Measurements from ENCODE around the gene KIF23. TPM values are rescaled to one million over a fixed set of nuclear protein-coding genes. Genes with fewer than 3 reads are reported as not detected.

KIF23 gene
- total and polyA plus RNA-seq, 4 experiments from 2014 or later, result 0.20 TPM; not detected in 3

DNA sequence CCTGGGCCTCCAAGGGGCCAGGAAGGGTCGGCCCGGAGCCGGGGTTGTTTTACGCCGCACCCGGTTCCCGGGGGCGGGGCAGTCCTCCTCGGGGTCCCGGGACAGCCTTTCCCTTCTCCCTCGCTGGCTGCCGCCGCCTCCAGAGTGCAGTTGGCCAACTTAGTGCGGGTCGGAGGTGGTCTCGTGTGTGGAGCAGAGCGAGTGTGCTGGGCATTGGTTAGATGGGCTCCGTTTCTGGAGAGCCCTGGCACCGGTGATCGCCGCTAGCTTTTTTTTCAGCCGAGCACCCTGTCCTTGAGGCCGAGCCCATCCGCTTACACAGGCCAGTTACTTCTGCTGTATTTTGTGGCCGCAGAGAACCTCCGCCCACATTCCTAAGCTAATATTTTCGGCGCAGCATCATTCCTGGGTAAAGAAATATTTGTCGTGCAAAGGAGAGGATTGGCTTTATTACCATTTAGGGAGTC lies 585 bp downstream of the KIF23 start:
- POLR2A ChIA-PET (ENCODE audit: partially characterized antibody), result interaction anchor here (0.5 to 10.4 kb wide), 5 partner anchors 38 to 54 kb away, joined by 3 to 89 read pairs (median 6); partner anchors contain the start of gene RPLP1
- peak overlapping the region; percentile 62 to 81 (median 75) for H3K4me3 Mint-ChIP-seq
- peaks cover 6 to 15% (median 12%) of the 10 kb centered on the region in 4 donors for H3K4me1 Mint-ChIP-seq
- peak overlapping the region in 1 of 2 donors; percentile 58 for H3K4me3 ChIP-seq (ENCODE audit: low read length in 2 of 2)
- H3K9me3 ChIP-seq (ENCODE audit: control insufficient read depth in 1 of 2, low read length in 2 of 2), result no peaks in the 10 kb centered on the region
- CTCF ChIA-PET (ENCODE audit: partially characterized antibody), result interaction anchor here (0.8 to 2.5 kb wide), 5 partner anchors 20 to 54 kb away, joined by 3 to 6 read pairs (median 5); partner anchors contain the start of gene RPLP1
- DNase-seq, result peak in 3 of 5 donors; percentile 8 to 18 (median 9)
- intact Hi-C loops (cut with micrococcal nuclease), result loop anchor here (5.0 to 10.0 kb wide), 4 partner anchors 38 to 1137 kb away; partner anchors contain the start of genes ANP32A, FEM1B and RPLP1
- no peaks in the 10 kb centered on the region for H3K36me3 ChIP-seq (ENCODE audit: insufficient read depth, low read length)
- H3K27me3 ChIP-seq (ENCODE audit: insufficient read depth, low read length), result no peaks in the 10 kb centered on the region
- no peak overlapping the region for H3K27ac Mint-ChIP-seq
- H3K27ac ChIP-seq (ENCODE audit: low read depth, low read length), result peak overlapping the region; percentile 37
- peaks cover 5 to 11% of the 10 kb centered on the region in 2 donors for H3K27me3 Mint-ChIP-seq
- H3K9me3 Mint-ChIP-seq, result no peaks in the 10 kb centered on the region
- H3K36me3 Mint-ChIP-seq, result no peaks in the 10 kb centered on the region
- peaks cover 8% of the 10 kb centered on the region for H3K4me1 ChIP-seq (ENCODE audit: insufficient read depth, low read length)

- Histone ChIP-seq H3K9me3 (ENCODE audit: control insufficient read depth in 1 of 2, low read length in 2 of 2) (no peaks in the 10 kb centered on the region), H3K4me1 (ENCODE audit: insufficient read depth, low read length) (peaks cover 8% of the 10 kb centered on the region), H3K27ac (ENCODE audit: low read depth, low read length) (no peak overlapping the region), H3K4me3 (ENCODE audit: low read length in 2 of 2) (no peak overlapping the region), H3K36me3 (ENCODE audit: insufficient read depth, low read length) (no peaks in the 10 kb centered on the region), H3K27me3 (ENCODE audit: insufficient read depth, low read length) (no peaks in the 10 kb centered on the region)
- intact Hi-C loops (cut with micrococcal nuclease), result loop anchor here (10.0 kb wide), 1 partner anchor 591 kb away; the partner anchor contains the start of gene ANP32A
- peaks cover 6 to 15% (median 12%) of the 10 kb centered on the region in 4 donors for H3K4me1 Mint-ChIP-seq
- peak overlapping the region in 7 of 8 donors; percentile 37 to 75 (median 63) for H3K4me3 Mint-ChIP-seq
- peak overlapping the region in 2 of 7 donors; percentile 5 to 39 for H3K27ac Mint-ChIP-seq
- no peak for DNase-seq
- POLR2A ChIA-PET (ENCODE audit: partially characterized antibody), result interaction anchor here (2.0 to 10.4 kb wide), 2 partner anchors 37 to 54 kb away, joined by 13 to 89 read pairs; partner anchors contain the start of gene RPLP1
- CTCF ChIA-PET (ENCODE audit: partially characterized antibody), result interaction anchor here (2.1 to 2.5 kb wide), 2 partner anchors 38 to 47 kb away, joined by 6 read pairs; partner anchors contain the start of gene RPLP1
- no peaks in the 10 kb centered on the region for H3K36me3 Mint-ChIP-seq
- H3K9me3 Mint-ChIP-seq, result no peaks in the 10 kb centered on the region
- H3K27me3 Mint-ChIP-seq, result peaks cover 5 to 11% of the 10 kb centered on the region in 2 donors
Measured at GRCh38 chr15:69415381-69415780, 1.2 kb downstream of the KIF23 start.

- H3K9me3 ChIP-seq (ENCODE audit: control insufficient read depth in 1 of 2, low read length in 2 of 2), result no peaks in the 10 kb centered on the region
- Mint-ChIP-seq H3K9me3 (no peaks in the 10 kb centered on the region), H3K27me3 (peaks cover 5 to 11% of the 10 kb centered on the region in 2 donors), H3K27ac (no peak overlapping the region), H3K36me3 (no peaks in the 10 kb centered on the region), H3K4me1 (peaks cover 6 to 15% (median 12%) of the 10 kb centered on the region in 4 donors), H3K4me3 (no peak overlapping the region)
- H3K27me3 ChIP-seq (ENCODE audit: insufficient read depth, low read length), result no peaks in the 10 kb centered on the region
- POLR2A ChIA-PET (ENCODE audit: partially characterized antibody), result interaction anchor here (10.4 kb wide), 1 partner anchor 35 kb away, joined by 89 read pairs; the partner anchor contains the start of gene RPLP1
- no peak for DNase-seq
- H3K27ac ChIP-seq (ENCODE audit: low read depth, low read length), result no peak overlapping the region
- CTCF ChIA-PET (ENCODE audit: partially characterized antibody), result interaction anchor here (2.5 kb wide), 1 partner anchor 45 kb away, joined by 8 read pairs; no protein-coding TSS in a partner anchor
- intact Hi-C loops (cut with micrococcal nuclease), result loop anchor here (10.0 kb wide), 1 partner anchor 593 kb away; the partner anchor contains the start of gene ANP32A
- no peaks in the 10 kb centered on the region for H3K36me3 ChIP-seq (ENCODE audit: insufficient read depth, low read length)
- no peak overlapping the region for H3K4me3 ChIP-seq (ENCODE audit: low read length in 2 of 2)
- peaks cover 8% of the 10 kb centered on the region for H3K4me1 ChIP-seq (ENCODE audit: insufficient read depth, low read length)
Measured at GRCh38 chr15:69417581-69417980, 3.4 kb downstream of the KIF23 start.

GRCh38 chr15:69421498-69421897 lies 7.3 kb downstream of the KIF23 start:
- POLR2A ChIA-PET (ENCODE audit: partially characterized antibody), result no interaction called here
- H3K9me3 Mint-ChIP-seq, result no peaks in the 10 kb centered on the region
- no peaks in the 10 kb centered on the region for H3K9me3 ChIP-seq (ENCODE audit: control insufficient read depth in 1 of 2, low read length in 2 of 2)
- no peaks in the 10 kb centered on the region for H3K36me3 ChIP-seq (ENCODE audit: insufficient read depth, low read length)
- intact Hi-C loops (cut with micrococcal nuclease), result no loop called here
- no peak overlapping the region for H3K4me3 Mint-ChIP-seq
- no peaks in the 10 kb centered on the region for H3K4me1 ChIP-seq (ENCODE audit: insufficient read depth, low read length)
- no peak for DNase-seq
- peak overlapping the region in 1 of 7 donors; percentile 42 for H3K27ac Mint-ChIP-seq
- H3K4me1 Mint-ChIP-seq, result peaks cover 0 to 4% (median 0%) of the 10 kb centered on the region in 4 donors
- no peaks in the 10 kb centered on the region for H3K36me3 Mint-ChIP-seq
- H3K4me3 ChIP-seq (ENCODE audit: low read length in 2 of 2), result no peak overlapping the region
- CTCF ChIA-PET (ENCODE audit: partially characterized antibody), result no interaction called here
- no peaks in the 10 kb centered on the region for H3K27me3 ChIP-seq (ENCODE audit: insufficient read depth, low read length)
- H3K27me3 Mint-ChIP-seq, result peaks cover 0 to 2% of the 10 kb centered on the region in 2 donors
- H3K27ac ChIP-seq (ENCODE audit: low read depth, low read length), result no peak overlapping the region

DNA sequence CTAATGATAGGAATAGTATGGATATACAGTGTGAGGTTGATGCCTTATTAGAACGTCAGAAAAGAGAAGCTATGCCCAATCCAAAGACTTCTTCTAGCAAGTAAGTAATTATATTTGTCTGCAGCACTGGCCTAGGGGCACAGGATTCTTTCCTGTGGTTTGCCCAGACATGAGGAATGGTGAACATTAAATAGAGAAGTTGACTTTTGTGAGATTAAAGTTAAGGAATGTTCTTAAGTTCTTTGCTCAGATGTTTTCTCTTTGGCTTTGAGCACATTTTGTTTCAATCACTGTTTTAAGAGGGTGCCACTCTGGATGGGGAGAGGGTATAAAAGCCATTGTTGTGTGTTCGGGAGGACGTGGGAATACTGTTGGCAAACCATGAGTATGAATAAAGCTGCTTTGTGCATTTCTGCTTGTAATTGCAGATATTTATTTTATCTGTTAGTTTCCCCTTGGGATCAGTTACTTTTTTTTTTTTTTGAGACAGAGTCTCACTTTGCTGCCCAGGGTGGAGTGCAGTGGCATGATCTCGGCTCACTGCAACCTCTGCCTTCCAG lies 8.3 kb downstream of the KIF23 start:
- H3K27me3 Mint-ChIP-seq, result peaks cover 0 to 2% of the 10 kb centered on the region in 2 donors
- H3K36me3 ChIP-seq (ENCODE audit: insufficient read depth, low read length), result no peaks in the 10 kb centered on the region
- ChIA-PET CTCF (ENCODE audit: partially characterized antibody) (no interaction called here), POLR2A (ENCODE audit: partially characterized antibody) (no interaction called here)
- H3K9me3 Mint-ChIP-seq, result no peaks in the 10 kb centered on the region
- no peak overlapping the region for H3K27ac ChIP-seq (ENCODE audit: low read depth, low read length)
- no peaks in the 10 kb centered on the region for H3K9me3 ChIP-seq (ENCODE audit: control insufficient read depth in 1 of 2, low read length in 2 of 2)
- H3K36me3 Mint-ChIP-seq, result no peaks in the 10 kb centered on the region
- no peak overlapping the region for H3K4me3 ChIP-seq (ENCODE audit: low read length in 2 of 2)
- H3K27ac Mint-ChIP-seq, result no peak overlapping the region
- H3K27me3 ChIP-seq (ENCODE audit: insufficient read depth, low read length), result no peaks in the 10 kb centered on the region
- intact Hi-C loops (cut with micrococcal nuclease), result no loop called here
- H3K4me3 Mint-ChIP-seq, result no peak overlapping the region
- H3K4me1 Mint-ChIP-seq, result peaks cover 0 to 4% (median 0%) of the 10 kb centered on the region in 4 donors
- DNase-seq, result no peak
- no peaks in the 10 kb centered on the region for H3K4me1 ChIP-seq (ENCODE audit: insufficient read depth, low read length)

DNA sequence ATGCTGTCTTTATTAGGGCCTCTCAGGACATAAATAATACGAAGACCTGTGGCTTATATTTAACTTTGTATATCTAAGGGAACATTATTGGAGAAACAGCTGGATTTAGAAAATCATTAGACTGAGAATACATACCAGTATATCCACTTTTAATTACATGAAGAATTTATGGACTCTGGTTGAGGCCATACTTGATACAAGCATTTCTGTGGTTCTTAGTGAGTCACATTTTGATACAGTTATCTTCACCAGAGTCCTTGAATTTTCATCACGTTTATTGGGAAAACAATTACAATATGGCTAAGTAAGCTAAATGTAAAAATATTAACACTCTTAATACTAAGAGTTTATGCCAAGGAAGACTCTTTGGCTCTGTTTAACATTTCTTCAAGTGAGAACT lies 9.9 kb downstream of the KIF23 start:
- H3K27me3 Mint-ChIP-seq, result no peaks in the 10 kb centered on the region

GRCh38 chr15:69424748-69425413 lies 10.7 kb downstream of the KIF23 start:
- H3K36me3 ChIP-seq (ENCODE audit: insufficient read depth, low read length), result no peaks in the 10 kb centered on the region
- Mint-ChIP-seq H3K9me3 (no peaks in the 10 kb centered on the region), H3K4me3 (no peak overlapping the region), H3K4me1 (no peaks in the 10 kb centered on the region), H3K27me3 (no peaks in the 10 kb centered on the region), H3K27ac (no peak overlapping the region), H3K36me3 (no peaks in the 10 kb centered on the region)
- intact Hi-C loops (cut with micrococcal nuclease), result no loop called here
- ChIA-PET CTCF (ENCODE audit: partially characterized antibody) (interaction anchor here (0.7 to 1.0 kb wide), 2 partner anchors 8 to 14 kb away, joined by 3 read pairs; no protein-coding TSS in a partner anchor), POLR2A (ENCODE audit: partially characterized antibody) (no interaction called here)
- H3K27ac ChIP-seq (ENCODE audit: low read depth, low read length), result no peak overlapping the region
- no peaks in the 10 kb centered on the region for H3K27me3 ChIP-seq (ENCODE audit: insufficient read depth, low read length)
- H3K4me1 ChIP-seq (ENCODE audit: insufficient read depth, low read length), result no peaks in the 10 kb centered on the region
- no peak overlapping the region for H3K4me3 ChIP-seq (ENCODE audit: low read length in 2 of 2)
- no peaks in the 10 kb centered on the region for H3K9me3 ChIP-seq (ENCODE audit: control insufficient read depth in 1 of 2, low read length in 2 of 2)
- no peak for DNase-seq

More for the DNA sequence above, 9.9 kb downstream of the KIF23 start:
- Mint-ChIP-seq H3K4me1 (no peaks in the 10 kb centered on the region), H3K9me3 (no peaks in the 10 kb centered on the region), H3K27ac (no peak overlapping the region), H3K4me3 (no peak overlapping the region), H3K36me3 (no peaks in the 10 kb centered on the region)
- CTCF ChIA-PET (ENCODE audit: partially characterized antibody), result no interaction called here
- intact Hi-C loops (cut with micrococcal nuclease), result no loop called here
- H3K4me1 ChIP-seq (ENCODE audit: insufficient read depth, low read length), result no peaks in the 10 kb centered on the region
- H3K27me3 ChIP-seq (ENCODE audit: insufficient read depth, low read length), result no peaks in the 10 kb centered on the region
- no peak for DNase-seq
- H3K4me3 ChIP-seq (ENCODE audit: low read length in 2 of 2), result no peak overlapping the region
- no peaks in the 10 kb centered on the region for H3K36me3 ChIP-seq (ENCODE audit: insufficient read depth, low read length)
- no peak overlapping the region for H3K27ac ChIP-seq (ENCODE audit: low read depth, low read length)
- no peaks in the 10 kb centered on the region for H3K9me3 ChIP-seq (ENCODE audit: control insufficient read depth in 1 of 2, low read length in 2 of 2)
- POLR2A ChIA-PET (ENCODE audit: partially characterized antibody), result no interaction called here

Measured in CD4-positive, alpha-beta memory T cell (primary cell).